Glomerular endothelial cell (primary cell): ENCODE results near the gene GAS2L3. TPM values are rescaled to one million over a fixed set of nuclear protein-coding genes. Genes with fewer than 3 reads are reported as not detected.
"Not testable (repeated sequence)": the region's sequence is repeated elsewhere in the genome, so short reads cannot be mapped to it uniquely, and the experiment has no call there.

ENCODE experiments used
- DNase-seq: peaks from one replicate; pipeline ENCODE4 v3.0.0-alpha.2; 2011; ENCODE audit warnings: low read depth, low spot score; ENCODE audit errors: extremely low read depth
- total RNA-seq: library from RNA; depleted of rRNA; stranded (reverse); fragments of >200 nt; gene quantifications from 2 replicates; pipeline ENCODE4 v1.2.3, GENCODE V29; 2015

GAS2L3 gene
- total RNA-seq = 19.2 and 30.0 TPM in 2 replicates

DNA sequence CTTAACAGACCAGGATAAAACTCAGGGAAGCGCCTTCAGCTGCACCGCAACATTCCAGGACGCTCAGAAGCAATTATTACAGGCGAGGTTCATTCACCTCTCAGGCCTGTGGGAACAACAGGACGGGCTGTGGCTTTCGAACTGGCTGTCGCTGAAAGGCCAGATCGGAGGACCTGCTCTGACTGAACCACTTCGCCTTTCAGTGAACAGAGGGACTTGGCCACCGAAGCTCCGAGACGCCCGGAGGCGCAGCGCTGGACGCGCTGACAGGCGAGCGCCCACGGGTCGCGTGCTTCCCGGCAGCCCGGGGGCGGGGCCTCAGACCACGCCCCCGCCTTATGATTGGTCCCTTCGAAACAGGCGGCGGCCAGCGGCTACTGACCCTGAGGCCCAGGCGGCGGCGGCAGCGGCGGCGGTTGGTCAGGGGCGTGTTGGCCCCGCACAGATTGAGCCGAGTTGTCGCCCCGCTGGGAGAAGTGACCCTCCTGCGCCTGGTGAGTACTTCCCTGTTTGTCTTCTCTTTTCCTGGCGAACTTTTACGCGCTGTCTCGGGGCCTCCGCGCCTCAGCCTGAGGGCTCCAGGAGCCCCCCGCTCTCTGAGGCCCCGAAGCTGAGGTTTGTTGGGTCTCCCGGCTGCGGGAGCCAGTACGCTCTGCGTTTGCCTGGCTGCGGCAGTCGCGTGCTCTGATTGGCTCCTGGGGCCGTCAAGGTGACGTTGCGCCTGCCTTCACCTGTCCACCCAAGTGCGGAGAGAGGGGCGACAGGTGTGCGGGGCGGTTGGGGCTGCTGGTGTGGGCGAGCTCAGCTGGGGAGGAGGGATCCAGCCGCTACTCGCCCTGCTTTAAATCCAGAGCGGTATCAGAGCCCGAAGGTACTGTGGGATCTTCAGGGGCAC lies at the start of gene GAS2L3:
TSS of gene GAS2L3 (plus strand) at position 393 of the 895 bp plus-strand sequence. CDS start 21,221 bp downstream, outside the sequence.
- no peak for DNase-seq

DNA sequence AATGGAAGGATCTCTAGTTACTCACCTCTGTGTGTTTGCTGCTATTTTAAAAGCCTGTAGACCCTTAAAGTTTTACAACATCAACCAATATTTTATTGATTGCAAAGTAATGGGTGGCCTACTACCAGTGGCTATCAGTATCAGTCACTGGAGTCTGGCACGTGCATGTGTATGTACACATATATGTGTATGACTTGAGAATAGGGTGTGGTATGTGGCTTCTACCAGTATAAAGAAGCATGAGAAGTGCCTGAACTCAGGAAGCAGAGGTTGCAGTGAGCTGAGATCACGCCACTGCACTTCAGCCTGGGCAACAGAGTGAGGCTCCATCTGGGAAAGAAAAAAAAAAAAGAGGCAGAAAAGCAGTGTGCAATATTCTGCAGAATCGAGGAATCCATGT lies 45.5 kb upstream of the GAS2L3 start:
- DNase-seq = no peak

DNA sequence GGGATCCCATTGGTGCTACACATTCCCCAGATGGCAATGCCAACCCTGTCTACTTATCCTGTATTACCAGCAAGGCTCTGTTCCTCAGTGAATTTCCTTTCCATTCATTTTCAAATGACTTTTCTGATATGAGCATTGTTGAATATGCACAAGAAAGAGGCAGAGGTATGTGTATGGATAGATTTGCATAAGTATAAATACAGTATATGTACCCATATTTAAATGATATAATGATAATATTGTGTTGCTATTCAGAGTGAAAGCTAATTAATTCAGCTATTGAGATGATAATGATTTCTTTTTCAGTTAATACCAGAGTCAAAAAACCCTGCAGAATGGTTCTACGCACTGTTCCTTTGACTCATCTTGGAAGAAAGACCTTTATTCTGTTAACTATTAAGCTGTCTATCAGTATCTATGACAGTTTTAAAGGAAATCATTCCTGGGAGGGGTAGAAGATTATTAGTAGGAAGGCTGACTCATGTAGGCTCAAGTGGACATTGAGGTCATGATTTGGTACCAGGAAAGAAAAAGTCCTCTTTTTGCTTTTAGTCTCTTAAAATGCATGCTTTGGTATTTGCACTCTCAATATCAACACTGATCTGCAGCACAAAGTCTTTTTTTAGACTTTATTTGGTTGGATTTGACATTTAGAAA lies 44.9 kb upstream of the GAS2L3 start:
- no peak for DNase-seq

DNA sequence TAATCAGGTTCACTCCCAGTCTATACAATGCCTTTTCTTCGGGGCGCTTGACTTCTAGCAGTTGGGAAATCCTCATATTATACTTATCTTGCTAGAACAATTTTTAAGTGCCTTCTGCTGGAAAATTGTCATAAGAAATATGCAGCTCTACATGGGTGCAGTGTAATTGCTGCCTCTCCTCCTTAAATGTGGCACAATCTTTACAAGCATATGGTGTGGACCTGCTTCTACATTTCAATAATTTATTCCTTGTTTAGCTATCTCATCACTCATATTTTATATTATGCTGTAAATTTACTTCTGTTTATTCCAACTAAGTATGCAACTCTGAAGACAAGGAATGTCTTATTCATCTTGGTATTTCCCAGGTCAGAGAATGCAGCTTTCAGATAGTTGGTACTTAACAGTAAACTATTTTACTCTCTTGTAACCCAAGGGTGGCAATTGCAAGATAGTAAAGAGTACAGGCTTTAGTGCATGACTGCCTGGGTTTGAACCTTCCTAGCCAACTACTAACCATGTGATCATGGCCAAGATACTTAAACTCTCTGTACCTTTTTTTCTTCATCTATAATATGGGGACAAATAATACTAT lies 43.6 kb upstream of the GAS2L3 start:
- DNase-seq = no peak

DNA sequence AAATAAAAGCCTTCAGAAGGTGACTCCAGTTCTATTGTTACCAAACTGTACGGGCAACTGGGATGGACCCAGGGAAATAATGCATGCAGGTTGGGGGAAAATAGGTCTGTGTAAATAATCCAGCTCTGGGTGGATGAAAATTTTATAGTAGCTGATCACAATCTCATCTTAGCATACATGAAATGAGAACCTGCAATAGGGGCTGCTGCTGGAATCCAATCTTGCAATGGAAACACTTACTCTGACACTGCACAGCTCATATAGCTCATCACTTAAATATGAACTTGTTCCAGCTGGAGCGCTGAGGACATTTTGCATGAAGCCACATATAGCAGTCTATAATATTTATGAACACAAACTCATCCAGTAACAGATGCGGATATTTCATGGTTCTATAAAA lies 40.1 kb upstream of the GAS2L3 start:
- DNase-seq = no peak

DNA sequence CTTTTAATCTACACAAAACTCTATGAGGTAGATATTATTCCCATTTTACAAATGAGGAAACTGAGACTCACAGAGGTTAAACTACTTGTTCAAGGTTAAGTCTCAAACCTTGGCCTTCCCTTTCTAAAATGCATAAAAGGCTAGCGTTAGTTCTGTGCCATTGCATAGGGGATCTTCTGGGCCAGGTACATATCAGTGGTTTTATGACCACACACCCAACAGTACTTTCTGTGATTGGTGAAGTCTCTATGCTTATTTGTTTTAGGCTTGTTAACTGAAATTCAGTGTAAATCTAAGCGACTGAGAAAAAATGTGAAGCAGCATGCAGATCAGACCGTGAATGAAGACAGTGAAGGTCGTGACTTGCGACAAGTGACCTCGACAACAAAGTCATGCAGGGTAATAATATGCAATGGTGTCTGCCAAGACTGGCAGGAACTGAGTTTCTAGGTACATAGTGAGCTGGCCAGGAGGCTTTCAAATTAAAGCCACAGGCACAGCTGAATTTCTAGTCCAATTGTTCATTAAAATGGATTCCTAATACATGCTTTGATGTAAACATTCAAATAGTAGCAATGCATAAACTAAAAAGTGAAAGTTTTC lies 38.8 kb upstream of the GAS2L3 start:
- DNase-seq = no peak

DNA sequence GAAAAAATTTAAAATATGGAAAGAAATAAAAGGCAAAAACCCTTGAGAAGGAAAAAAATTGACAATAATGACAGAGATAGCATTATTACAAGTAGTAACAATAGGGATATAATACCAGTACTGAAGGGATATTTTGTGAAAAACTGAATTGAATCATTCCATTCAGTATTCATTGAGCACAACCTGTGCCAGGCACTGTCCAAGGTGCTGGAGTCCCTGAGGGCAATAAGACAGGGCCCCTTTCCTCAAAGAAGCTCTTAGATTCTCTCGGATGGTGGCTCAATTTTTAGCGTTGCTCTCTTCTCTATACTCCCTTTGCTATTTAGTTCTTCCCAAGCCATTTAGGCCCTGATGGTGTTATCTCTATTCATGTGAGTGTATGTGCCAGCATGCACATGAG lies 34.3 kb upstream of the GAS2L3 start:
- DNase-seq = no peak

DNA sequence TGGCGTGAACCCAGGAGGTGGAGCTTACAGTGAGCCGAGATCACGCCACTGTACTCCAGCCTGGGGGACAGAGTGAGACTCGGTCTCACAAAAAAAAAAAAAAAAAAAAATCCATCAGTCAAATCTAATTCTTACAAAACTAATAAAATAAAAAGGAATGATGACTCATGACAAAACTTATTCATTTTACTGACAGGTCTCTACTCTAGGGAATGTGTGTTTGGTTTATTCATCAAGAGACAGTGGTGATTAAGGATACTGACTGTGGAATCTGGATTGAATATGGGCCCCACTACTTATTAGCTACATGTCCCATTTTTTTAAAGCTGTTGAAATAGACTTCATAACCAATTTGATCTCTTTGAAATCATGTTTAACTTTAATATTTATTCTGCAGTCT lies 29.3 kb upstream of the GAS2L3 start:
- DNase-seq = no peak

DNA sequence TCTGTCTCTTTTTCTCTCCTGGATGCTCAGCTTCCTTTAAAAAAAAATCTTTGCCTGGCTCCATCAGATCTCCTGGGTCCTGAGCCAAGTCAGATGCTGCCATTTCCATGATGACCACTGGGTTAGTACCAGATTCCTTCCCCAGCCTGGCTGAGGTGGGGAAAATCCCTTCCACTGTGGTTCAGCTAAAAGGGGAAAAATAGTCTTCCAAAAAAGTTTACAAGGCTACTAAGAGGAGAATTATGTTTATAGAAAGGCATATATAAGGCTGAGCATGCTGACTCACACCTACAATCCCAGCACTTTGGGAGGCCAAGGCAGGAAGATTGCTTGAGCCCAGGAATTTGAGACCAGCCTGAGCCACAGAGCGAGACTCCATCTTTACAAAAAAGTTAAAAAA lies 28.4 kb upstream of the GAS2L3 start:
- DNase-seq = no peak

DNA sequence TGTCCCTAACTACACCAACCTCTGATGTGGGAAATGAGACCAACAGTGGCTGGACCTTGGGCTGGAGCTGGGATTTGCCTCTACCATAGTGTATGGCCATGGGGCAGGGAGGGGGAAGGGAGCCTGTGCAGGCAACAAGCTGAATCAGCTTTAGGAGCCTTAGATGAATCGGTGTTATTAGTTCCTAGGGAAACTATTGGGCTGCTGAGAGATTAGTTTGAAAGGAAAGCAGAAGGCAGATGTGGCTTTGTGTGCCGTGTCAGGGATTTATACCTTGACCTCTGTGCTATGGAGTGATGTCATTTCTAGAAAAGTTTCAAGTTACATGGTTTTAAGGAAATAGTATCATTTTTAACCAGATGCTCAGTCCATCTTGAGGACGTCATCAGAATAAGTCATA lies 19.5 kb upstream of the GAS2L3 start:
- no peak for DNase-seq

DNA sequence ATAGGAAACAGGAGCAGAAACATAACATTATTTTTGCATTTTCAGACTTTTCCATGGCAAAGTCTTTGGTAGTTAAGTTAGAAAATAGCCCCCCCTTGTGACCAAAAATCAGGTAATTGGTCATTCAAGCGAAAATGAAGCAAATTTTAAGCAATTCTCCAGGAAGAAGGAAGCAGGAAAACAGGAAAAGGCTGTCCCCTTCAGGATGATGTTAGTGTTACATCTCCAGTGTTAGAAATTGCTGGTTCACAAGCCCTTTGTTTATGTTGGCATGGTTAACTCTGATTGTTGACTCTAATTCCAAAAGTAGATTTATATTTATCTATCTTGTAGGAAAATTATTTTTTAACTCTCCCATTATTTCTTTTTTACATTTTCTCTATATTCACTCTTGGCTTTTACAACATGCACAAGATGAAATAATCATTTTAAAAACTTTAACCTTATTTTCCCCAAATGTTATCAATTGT lies 18.8 kb upstream of the GAS2L3 start:
- DNase-seq = peak; percentile 90

DNA sequence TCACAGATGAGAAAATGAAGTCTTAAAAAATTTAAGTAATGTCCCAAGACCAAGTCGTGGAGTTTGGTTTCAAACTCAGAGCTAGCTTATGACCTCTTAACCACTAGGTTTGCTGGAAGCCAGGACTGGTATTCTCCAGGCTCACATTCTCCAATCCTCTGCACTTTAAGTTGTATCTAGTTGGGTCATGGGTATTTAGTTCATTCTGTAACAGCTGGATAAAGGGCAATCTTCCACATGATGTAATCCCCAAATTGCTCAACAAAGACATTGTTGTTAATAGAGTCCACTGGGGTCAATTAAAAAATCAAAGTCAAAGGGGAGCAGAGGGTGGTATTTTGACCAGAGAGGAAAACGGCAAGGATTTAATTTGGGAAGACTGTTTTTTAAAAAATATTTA lies 17.8 kb upstream of the GAS2L3 start:
- DNase-seq = no peak

DNA sequence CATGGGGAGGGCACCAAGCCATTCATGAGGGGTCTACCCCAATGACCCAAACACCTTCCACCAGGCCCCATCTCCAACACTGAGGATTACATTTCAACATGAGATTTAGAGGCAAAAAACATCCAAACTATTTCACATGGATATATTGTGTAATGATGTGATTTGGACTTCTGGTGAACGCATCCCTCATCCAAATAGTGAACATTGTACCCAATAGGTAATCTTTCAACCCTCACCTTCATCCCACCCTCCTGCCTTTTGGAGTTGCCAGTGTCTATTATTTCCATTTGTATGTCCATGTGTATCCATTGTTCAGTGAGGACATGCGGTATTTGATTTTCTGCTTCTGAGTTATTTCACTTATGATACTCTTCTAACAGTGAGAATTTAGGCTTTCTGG lies 16.1 kb upstream of the GAS2L3 start:
- no peak for DNase-seq

DNA sequence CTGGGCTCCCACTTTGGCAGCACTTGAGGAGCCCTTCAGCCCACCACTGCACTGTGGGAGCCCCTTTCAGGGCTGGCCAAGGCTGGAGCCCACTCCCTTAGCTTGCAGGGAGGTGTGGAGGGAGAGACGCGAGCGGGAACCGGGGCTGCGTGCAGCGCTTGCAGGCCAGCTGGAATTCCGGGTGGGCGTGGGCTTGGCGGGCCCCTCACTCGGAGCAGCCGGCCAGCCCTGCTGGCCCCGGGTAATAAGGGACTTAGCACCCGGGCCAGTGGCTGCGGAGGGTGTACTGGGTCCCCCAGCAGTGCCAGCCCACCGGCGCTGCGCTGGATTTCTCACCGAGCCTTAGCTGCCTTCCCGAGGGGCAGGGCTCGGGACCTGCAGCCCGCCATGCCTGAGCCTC lies 14.2 kb upstream of the GAS2L3 start:
- DNase-seq = not testable (repeated sequence)

DNA sequence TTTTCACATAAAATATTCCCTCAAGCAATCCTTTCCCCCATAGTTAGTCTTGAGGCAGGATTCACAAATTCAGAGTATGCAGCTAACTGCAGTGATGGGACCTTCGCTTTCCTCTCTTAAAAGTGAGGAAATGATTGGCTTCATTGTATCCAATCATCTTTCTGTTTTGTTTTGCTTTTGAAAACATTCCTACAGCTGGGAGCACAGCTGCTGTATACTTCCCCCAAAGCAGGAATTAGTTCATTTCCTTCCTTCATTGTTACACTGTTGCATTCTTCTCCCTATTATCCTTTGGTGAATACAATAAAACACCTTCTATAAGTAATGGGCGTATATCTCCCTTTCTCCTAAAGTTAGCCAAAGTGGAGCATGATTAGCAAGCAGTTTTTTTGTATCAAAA lies 9.4 kb upstream of the GAS2L3 start:
- DNase-seq = no peak

DNA sequence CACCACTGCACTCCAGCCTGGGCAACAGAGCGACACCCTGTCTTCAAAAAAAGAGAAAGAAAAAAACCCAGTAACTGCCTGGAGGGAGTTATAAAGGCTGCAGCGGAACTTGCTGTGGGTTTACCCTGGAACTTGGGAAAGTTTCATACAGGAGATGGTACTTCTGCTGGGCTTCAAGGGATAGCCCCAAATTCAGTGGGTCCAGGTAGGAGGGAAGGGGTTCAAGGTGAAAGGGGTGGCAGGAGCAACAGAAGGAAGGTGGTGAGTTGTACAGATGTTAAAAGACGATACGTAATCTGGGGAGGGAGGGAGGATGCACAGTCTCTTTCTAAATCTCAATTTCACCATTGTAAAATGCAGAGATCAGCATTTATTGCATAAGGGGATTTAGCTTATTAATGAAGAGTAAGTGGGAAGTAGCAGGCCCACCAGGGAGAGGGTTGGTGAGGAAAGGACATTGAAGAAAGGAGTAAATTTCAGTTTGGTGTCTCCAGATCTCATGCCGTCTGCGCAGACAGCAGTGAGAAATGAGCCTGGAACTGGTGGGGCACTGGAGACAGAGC lies 8.5 kb upstream of the GAS2L3 start:
- no peak for DNase-seq

DNA sequence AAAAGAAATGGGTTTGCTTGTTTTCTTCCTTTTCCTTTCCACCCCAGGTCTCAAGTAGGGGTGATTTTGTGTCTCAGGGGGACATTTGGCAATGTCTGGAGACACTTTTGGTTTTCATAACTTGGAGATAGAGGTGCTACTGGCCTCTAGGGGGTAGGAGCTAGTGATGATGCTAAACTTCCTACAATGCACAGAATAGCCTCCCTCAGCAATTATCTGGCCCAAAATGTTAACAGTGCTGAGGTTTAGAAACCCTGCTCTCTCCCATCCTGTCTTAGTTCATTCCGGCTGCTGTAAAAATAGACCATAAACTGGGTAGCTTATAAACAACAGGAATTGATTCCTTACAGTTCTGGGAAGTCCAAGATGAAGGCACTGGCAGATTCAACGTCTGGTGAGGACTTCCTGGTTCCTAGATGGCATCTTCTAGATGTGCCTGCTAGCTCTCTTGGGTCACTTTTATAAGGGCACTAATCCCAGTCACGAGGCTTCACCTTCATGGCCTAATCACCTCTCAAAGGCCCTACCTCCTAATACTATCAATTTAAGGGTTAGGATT lies 7.4 kb upstream of the GAS2L3 start:
- DNase-seq = no peak

DNA sequence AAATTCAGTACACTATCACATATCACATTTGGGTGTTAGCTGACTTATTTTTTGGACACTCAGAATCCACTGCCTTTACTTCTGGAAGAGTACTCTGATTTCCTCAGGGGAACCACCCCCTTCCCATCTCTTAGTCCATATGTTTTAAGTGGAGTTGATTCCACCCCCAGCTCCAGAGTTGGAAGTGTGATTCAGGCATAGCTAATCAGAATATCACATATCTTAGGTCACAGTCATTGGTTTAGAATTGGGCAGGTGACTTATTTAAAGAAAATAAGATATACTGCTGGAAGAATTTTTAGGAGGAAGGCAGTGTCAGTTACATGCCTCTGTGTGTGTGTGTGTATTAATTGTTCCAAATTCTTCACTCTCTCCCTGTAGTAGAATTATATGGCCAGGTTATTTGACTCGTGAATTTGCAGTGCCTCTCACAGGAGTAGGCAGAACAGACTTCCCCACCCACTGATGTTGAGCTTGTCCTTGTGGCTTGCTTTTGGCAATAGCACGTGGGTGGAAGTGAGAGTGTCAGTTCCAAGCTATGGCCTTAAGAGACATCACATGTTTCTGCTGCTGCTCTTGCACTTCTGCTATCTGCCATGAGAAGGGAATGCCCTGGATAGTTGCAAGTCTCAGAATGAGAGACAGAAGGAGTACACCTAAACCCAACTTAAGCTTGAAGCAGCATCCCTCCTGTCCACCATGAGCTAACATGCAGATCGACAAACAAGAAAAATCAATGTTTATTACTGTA lies 6.4 kb upstream of the GAS2L3 start:
- no peak for DNase-seq

DNA sequence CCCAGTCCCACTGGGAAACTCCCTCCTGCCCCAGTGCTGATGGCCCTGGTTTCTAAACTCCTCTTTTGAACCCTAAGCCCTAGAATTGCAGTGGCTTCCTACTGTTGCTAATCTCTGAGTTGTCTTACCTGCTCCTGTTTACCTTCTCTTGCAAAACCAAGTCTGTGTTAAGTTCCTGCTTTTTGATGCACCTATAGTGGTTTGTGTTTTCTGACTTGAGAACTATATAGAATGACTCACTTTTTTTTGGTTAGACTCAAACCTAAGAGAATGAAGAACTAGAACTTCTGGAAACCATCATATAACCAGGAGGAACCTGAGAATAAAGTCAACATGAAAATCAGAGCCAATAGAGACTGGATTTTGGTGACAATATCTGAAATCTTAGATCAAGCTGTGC lies 5.5 kb upstream of the GAS2L3 start:
- no peak for DNase-seq

DNA sequence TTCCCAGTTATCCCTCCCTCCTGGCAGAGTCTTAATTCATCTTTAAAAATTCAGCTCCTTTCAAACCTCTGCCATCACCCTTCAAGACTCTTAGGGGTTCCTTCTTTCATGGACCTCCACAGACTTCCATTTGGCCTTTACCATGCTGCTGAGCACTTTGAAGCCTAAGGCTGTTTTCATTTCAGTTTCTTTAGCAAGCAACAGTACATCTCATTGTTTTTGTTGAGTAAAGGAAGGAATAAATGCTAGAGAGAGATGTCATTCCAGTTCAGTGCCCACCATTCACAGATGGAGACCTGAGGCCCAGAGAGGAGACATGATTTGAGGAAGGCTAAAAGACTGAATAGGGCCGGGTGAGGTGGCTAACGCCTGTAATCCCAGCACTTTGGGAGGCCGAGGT lies 1.3 kb upstream of the GAS2L3 start:
- DNase-seq = no peak
